GM21619 (cell line): ENCODE results near the gene ABHD14A.

Experiments
- ATAC-seq: cut with Tn5 transposase; IDR thresholded peaks from one replicate; pipeline ENCODE4 v1.9.1; 2021; ENCODE audit not compliant: unreplicated experiment

ABHD14A gene

DNA sequence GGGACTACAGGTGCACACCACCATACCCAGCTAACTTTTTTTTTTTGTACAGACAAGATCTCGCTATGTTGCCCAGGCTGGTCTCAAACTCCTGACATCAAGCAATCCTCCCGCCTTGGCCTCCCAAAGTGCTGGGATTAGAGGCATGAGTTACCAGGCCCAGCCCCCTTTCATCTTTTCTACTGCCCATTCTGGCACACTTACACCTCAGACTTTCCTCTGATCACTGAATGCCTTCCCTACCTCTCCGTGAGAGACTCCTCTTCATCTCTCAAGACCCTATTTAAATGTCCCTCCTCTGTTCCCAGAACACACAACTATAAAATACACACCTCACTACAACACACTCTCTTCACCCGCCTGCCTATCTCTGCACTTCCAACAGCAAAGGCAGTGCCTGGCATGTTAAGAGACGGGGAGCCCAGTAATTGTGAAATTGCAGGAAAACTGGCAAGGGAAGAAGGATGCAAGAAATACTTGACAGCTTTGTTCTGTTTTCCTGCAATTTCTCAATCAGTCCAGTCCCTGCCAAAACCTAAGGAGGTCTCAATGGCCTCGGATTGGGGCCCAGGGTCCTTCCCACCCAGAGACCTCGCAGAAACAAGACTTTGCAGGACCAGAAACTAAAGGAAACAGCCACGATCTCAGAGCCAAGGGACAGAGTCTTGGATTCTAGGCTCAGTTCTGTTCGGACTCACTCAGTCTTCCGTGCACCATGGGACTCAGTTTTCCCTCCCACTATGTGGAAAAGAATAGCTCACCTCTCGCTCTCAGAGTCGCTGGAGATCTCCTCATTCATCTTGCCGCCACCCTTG lies 34.0 kb upstream of the ABHD14A start:
- ATAC-seq: no peak

GRCh38 chr3:51941463-51941797 lies 33.4 kb upstream of the ABHD14A start:
- ATAC-seq: no peak

GRCh38 chr3:51941798-51942602 lies 32.9 kb upstream of the ABHD14A start, which contains the start of the genes PARP3 and RRP9:
PARP3 (plus strand) TSS chr3:51942363; CDS start chr3:51943356, 993 bp downstream.
RRP9 (minus strand) TSS chr3:51941904; CDS start chr3:51941867, 37 bp downstream.
- peak; percentile 83 for ATAC-seq

GRCh38 chr3:51942603-51943450 lies 32.0 kb upstream of the ABHD14A start:
- peak; percentile 38 for ATAC-seq

DNA sequence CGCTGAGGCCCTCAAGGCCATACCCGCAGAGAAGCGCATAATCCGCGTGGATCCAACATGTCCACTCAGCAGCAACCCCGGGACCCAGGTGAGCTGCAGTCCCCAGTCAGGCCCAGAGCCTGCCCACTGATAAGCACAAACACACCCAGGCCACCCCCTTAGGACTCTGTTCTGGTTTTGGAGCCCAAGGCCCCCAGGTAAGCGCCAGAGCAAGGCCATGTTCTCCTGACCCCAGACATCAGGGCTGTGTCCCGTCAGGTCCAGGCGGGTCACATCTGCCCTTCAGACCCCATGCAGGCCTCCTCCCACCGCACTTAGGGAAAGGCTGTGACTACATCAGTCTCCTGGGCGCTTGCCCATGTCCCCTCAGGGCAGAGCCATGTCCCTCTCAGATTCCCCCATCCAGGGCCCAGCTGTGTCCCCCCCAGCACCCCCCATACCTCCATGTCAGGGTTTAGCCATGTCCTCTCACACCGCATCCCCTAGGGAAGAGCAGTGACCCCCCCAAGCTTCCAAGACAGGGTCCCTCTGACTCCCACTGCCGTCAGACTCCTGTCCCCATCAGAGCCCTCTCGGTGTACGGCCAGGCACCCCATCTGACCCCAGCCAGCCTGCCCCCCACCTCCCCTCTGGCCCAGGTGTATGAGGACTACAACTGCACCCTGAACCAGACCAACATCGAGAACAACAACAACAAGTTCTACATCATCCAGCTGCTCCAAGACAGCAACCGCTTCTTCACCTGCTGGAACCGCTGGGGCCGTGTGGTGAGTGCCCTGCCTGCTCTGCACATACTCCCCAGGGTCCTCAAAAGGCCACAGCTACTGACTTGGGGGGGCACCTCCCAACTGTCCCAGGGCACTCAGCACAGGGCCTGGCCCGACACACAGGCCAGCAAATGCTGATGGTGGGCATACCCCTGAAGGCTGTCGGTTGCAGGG lies 31.1 kb upstream of the ABHD14A start:
- ATAC-seq: no peak

DNA sequence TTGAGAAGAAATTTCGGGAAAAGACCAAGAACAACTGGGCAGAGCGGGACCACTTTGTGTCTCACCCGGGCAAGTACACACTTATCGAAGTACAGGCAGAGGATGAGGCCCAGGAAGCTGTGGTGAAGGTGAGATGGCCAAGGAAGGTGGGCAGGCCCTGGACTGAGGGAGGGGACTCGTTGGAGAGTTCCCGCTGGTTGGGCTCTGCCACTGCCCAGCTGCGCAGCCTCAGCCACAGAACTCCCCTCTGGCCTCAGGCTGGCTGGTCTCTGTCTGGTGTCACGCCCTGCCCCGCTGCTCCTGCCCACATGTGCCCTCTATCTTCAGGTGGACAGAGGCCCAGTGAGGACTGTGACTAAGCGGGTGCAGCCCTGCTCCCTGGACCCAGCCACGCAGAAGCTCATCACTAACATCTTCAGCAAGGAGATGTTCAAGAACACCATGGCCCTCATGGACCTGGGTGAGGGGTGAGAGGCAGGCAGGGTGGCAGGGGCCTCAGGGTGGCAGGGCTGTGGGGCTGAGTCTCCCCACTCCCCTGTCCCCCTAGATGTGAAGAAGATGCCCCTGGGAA lies 30.3 kb upstream of the ABHD14A start:
- ATAC-seq: no peak

- no peak for ATAC-seq
Observed at GRCh38 chr3:51945031-51945840, 29.6 kb upstream of the ABHD14A start.

DNA sequence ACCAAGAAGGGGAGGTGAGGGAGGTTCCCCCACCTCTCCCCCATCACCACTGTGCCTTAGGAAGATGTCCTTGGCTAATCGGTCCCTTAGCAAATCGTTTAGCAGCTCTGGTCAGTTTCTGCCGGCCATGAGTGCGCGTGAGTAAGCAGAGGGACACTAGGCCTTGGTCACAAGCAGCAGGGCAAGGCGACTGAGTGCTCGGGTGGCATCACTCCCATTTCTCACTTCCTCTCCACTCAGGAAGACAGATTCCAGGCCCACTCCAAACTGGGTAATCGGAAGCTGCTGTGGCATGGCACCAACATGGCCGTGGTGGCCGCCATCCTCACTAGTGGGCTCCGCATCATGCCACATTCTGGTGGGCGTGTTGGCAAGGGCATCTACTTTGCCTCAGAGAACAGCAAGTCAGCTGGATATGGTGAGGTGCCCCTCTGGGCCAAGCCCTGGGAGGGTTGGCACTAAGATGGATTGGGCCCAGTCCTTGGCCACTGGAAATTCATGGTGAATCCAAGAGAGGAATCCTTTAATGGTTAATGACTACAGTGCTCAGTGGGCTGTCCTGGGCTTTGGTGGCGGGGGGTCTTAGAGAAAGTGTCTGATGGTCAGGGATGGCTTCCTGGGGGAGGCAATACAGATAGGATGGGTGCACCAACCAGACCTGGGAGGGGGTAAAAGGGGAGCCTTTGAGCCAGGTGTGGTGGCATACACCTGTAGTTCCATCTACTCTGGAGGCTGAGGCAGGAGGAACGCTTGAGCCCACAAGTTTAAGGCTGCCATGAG lies 28.7 kb upstream of the ABHD14A start:
- ATAC-seq: no peak

DNA sequence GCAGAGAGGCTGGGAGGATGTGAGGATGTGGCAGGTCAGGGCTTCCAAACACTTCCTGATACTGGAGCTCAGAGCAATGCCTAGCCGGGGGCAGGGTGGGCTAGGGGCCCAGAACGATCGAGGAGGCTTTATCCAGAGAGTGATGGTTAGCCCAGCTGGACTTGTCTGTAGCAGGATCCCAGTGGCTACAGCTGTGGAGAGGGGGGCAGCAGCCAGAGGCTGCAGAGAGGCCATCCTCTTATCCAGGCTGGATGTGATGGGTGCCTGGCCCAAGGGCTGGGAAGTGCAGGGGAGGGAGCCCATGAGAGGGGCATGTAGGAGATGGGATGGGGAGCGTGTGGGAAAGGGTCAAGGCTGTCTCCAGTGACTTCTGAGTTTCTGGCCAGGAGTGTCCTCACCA lies 28.1 kb upstream of the ABHD14A start:
- ATAC-seq: no peak

DNA sequence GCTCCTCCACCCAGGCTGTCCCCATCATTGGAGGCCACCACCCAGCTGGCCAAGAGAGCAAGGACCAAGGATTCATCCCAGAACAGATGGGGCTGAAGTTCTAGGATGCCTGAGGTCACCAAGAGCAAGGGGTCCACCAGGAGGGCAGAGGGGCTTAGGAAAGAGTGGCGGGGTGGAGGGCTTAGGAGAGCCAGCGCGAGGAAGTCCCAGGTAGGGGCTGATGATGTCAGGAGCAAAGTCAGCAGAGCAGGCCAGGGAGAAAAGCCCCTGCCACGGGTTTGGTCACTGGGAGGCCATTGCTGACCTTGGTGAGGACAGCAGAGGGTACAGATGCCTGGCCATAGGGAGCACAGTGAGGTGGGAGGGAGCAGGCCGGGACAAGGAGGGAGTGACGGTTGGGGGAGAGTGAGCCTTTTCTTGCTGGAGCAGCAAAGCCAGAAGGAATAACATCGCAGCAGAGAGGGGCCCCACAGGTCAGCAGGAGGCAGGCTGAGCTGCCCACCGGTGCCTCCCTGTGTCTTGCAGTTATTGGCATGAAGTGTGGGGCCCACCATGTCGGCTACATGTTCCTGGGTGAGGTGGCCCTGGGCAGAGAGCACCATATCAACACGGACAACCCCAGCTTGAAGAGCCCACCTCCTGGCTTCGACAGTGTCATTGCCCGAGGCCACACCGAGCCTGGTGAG lies 27.5 kb upstream of the ABHD14A start:
- no peak for ATAC-seq

DNA sequence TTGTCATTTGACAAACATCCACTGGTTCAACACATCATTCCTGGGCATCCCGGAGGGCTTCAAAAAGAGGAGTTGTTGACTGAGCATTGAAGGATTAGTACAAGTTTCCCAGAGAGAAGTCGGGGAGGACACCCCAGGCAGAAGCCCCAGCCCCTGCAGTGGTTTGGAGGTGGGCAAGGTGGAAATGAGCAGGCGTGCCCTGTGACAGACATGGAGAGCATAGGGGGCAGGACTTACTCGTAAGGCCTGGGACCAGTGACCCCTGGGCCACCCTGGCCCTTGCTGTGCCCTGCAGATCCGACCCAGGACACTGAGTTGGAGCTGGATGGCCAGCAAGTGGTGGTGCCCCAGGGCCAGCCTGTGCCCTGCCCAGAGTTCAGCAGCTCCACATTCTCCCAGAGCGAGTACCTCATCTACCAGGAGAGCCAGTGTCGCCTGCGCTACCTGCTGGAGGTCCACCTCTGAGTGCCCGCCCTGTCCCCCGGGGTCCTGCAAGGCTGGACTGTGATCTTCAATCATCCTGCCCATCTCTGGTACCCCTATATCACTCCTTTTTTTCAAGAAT lies 26.8 kb upstream of the ABHD14A start:
- ATAC-seq: no peak

GRCh38 chr3:51949121-51949520 lies 25.7 kb upstream of the ABHD14A start:
- ATAC-seq: no peak

- no peak for ATAC-seq
Observed at GRCh38 chr3:51950899-51951298, 24.0 kb upstream of the ABHD14A start.

GRCh38 chr3:51953445-51953844 lies 21.4 kb upstream of the ABHD14A start:
- no peak for ATAC-seq

- no peak for ATAC-seq
Observed at GRCh38 chr3:51954105-51954504, 20.8 kb upstream of the ABHD14A start.

GRCh38 chr3:51954713-51955112 lies 20.2 kb upstream of the ABHD14A start:
- no peak for ATAC-seq

- no peak for ATAC-seq
Observed at GRCh38 chr3:51955175-51955892, 19.5 kb upstream of the ABHD14A start, which contains the start of gene GPR62. GPR62 (plus strand) TSS chr3:51955381; CDS start chr3:51955653, 272 bp downstream.
